ENCODE measurements around the gene ASB15. TPM values are rescaled to one million over a fixed set of nuclear protein-coding genes. Genes with fewer than 3 reads are reported as not detected.

The ASB15 gene
- total RNA-seq, 4 donors from 2014 or later: not detected

- Histone ChIP-seq H3K4me1 (no peaks in the 10 kb centered on the region), H3K27ac (no peak overlapping the region), H3K36me3 (no peaks in the 10 kb centered on the region), H3K9me3 (no peaks in the 10 kb centered on the region), H3K4me3 (no peak overlapping the region), H3K27me3 (no peaks in the 10 kb centered on the region)
- no peak for DNase-seq (ENCODE audit: low spot score in 2 of 2)
- no peak for TF ChIP-seq EP300 (IDR thresholded peaks at IDR 0.05)
- TF ChIP-seq POLR2A (IDR thresholded peaks at IDR 0.05): no peak
- no peak for TF ChIP-seq CTCF (IDR thresholded peaks at IDR 0.05)
- WGBS, 2 donors: 66 to 70% methylated on average over 2 of the region's 2 CpGs
These were observed 49.0 kb downstream of the ASB15 start for GRCh38 chr7:123650595-123650994.

DNA sequence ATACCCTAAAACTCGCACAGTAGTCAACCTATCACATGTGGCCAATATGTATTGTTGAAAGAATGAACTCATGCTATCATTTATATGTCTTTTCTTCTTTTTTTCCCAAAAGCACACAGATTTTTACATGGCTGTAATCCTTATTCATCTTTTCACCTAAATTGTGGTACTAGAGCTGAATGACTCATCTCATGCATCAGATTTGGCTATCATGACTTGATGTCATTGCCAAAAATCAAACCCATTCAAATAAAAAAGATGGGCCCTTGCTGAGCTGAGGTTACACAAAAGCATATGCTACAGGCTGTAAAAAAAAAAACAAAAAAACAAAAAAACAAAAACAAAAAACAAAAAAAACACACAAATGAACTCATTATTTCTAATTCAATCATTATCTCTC is 50.8 kb downstream of the ASB15 start:
- no peaks in the 10 kb centered on the region for H3K27me3 ChIP-seq
- TF ChIP-seq EP300 (IDR thresholded peaks at IDR 0.05) (no peak), CTCF (IDR thresholded peaks at IDR 0.05) (no peak), POLR2A (IDR thresholded peaks at IDR 0.05) (no peak)
- no peak overlapping the region for H3K4me3 ChIP-seq
- WGBS, 2 donors: 84 to 96% methylated on average over 1 of the region's 1 CpG
- no peak for DNase-seq (ENCODE audit: low spot score in 2 of 2)
- no peak overlapping the region for H3K27ac ChIP-seq
- no peaks in the 10 kb centered on the region for H3K36me3 ChIP-seq
- H3K9me3 ChIP-seq: no peaks in the 10 kb centered on the region
- no peaks in the 10 kb centered on the region for H3K4me1 ChIP-seq

GRCh38 chr7:123653162-123653561 is 51.5 kb downstream of the ASB15 start:
- Histone ChIP-seq H3K9me3 (no peaks in the 10 kb centered on the region), H3K27me3 (no peaks in the 10 kb centered on the region), H3K27ac (no peak overlapping the region), H3K36me3 (no peaks in the 10 kb centered on the region), H3K4me3 (no peak overlapping the region), H3K4me1 (no peaks in the 10 kb centered on the region)
- TF ChIP-seq CTCF (IDR thresholded peaks at IDR 0.05): no peak
- no peak for TF ChIP-seq POLR2A (IDR thresholded peaks at IDR 0.05)
- TF ChIP-seq EP300 (IDR thresholded peaks at IDR 0.05): no peak
- WGBS, 2 donors: 85 to 88% methylated on average over 6 of the region's 6 CpGs
- DNase-seq (ENCODE audit: low spot score in 2 of 2): no peak

- H3K9me3 ChIP-seq: no peaks in the 10 kb centered on the region
- no peak for TF ChIP-seq CTCF (IDR thresholded peaks at IDR 0.05)
- no peak for DNase-seq (ENCODE audit: low spot score in 2 of 2)
- no peaks in the 10 kb centered on the region for H3K36me3 ChIP-seq
- no peaks in the 10 kb centered on the region for H3K4me1 ChIP-seq
- H3K27me3 ChIP-seq: no peaks in the 10 kb centered on the region
- no peak within 1 kb of the TSS for H3K4me3 ChIP-seq
- no peak within 1 kb of the TSS for H3K27ac ChIP-seq
- 72 to 73% methylated on average over 6 of the region's 6 CpGs for WGBS, 2 donors
These were observed 54.0 kb downstream of the ASB15 start, which contains the start of gene LMOD2 for GRCh38 chr7:123655614-123656013. Gene LMOD2, plus strand, starts transcription at chr7:123655866. Its CDS starts 98 bp downstream, at chr7:123655964.

DNA sequence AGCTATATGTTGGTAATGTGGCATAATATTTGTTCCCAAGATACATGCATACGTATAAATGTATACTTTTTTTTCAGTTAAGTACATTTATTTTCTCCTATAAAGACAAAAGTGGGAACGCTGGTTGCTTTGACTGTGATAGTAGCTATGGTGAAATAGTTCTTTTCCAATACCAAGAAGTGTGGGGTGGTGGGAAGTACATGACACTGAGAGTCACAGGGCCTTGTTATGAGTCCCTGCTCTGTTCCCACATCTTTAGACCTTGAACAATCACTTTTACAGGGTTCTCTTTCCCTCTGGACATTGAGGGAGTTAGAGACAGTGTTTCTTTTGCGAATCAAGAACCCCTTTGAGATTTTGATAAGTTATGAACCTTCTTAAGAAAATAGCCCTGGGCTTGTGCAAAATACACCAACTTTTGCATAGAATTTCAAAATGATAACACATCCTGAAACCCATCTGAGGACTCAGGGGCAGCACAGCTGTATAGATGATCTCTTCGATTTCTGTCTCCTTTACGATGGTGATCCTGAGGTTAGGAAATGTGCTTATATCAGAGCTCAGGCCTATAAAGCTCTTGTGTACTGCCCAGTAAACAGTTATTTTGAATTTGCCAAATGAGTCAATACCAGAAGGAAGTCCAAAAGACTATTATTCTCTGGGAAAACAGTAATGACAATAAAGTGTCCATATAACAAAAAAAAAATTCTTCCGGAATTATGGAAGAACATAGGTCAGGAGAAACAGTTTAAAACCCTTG is 55.1 kb downstream of the ASB15 start:
- TF ChIP-seq POLR2A (IDR thresholded peaks at IDR 0.05) (no peak), EP300 (IDR thresholded peaks at IDR 0.05) (no peak), CTCF (IDR thresholded peaks at IDR 0.05) (no peak)
- Histone ChIP-seq H3K27me3 (no peaks in the 10 kb centered on the region), H3K4me1 (no peaks in the 10 kb centered on the region), H3K4me3 (no peak overlapping the region), H3K9me3 (no peaks in the 10 kb centered on the region), H3K36me3 (no peaks in the 10 kb centered on the region), H3K27ac (no peak overlapping the region)
- WGBS, 2 donors: 77 to 80% methylated on average over 6 of the region's 6 CpGs
- DNase-seq (ENCODE audit: low spot score in 2 of 2): no peak
